HepG2 (cell line): ENCODE data around the gene CELSR3. TPM values are rescaled to one million over a fixed set of nuclear protein-coding genes. Genes with fewer than 3 reads are reported as not detected.

Experiments
- ATAC-seq: fragments of 200-7000 bp; cut with Tn5 transposase; 3 replicates; pipeline ENCODE4 v1.9.1; 2020; ENCODE audit warnings: mild to moderate bottlenecking, moderate library complexity
- BruUV-seq: library from RNA; stranded (reverse); fragments of 400-500 nt; replicated peaks from 2 replicates; lab custom pipeline; 2021; lab: Mats Ljungman, UMichigan
- CTCF ChIA-PET: fragments of 300-600 bp; formaldehyde crosslinking; extraction: SDS; loops from one replicate; lab custom pipeline; 2021; ENCODE audit warnings: low total read pairs, inconsistent platforms, low intra/inter-chr PET ratio; lab: Yijun Ruan, JAX
- POLR2A ChIA-PET: fragments of 350-600 bp; sonication (Branson Sonifier 250); formaldehyde crosslinking; loops from one replicate; lab custom pipeline; 2020; ENCODE audit warnings: antibody characterized with exemption, inconsistent platforms; lab: Yijun Ruan, JAX
- DNase-seq: peaks from one replicate; pipeline ENCODE4 v3.0.0-alpha.2; 2015; ENCODE audit warnings: low spot score
- FAIRE-seq: peaks from 3 replicates; lab custom pipeline; 2011; peaks lifted over from hg19 to GRCh38; lab: Jason Lieb, UNC
- H2AFZ ChIP-seq: one replicate; pipeline ENCODE4 v1.6.1; 2011; ENCODE audit warnings: low read length, inconsistent platforms
- H3K27ac ChIP-seq: fragments of 300-600 bp; 3 replicates; pipeline ENCODE4 v1.8.0; 2011; ENCODE audit warnings: mixed run types, mild to moderate bottlenecking, mixed read lengths, low read length, inconsistent platforms; ENCODE audit not compliant: insufficient read depth; ENCODE audit errors: extremely low read length
- H3K27me3 ChIP-seq, 2 experiments: fragments of 200-600 bp in 1 of 2; 2 replicates in 1 of 2; 3 replicates in 1 of 2; pipeline versions ENCODE4 v1.6.0 to v1.8.0; 2011; ENCODE audit warnings: low read length in 2 of 2, mild to moderate bottlenecking in 2 of 2, moderate library complexity in 2 of 2, inconsistent platforms in 1 of 2; ENCODE audit not compliant: insufficient read depth in 2 of 2, control insufficient read depth in 1 of 2
- H3K36me3 ChIP-seq, 2 experiments: fragments of 200-600 bp in 1 of 2; replicated peaks in 1 of 2; 2 replicates in 1 of 2; 3 replicates in 1 of 2; pipeline versions ENCODE4 v1.5.1 to v1.8.0; 2011; ENCODE audit warnings: low read length in 2 of 2, inconsistent platforms in 1 of 2; ENCODE audit not compliant: insufficient read depth in 2 of 2, control insufficient read depth in 1 of 2
- H3K4me1 ChIP-seq: 2 replicates; pipeline ENCODE4 v1.5.1; 2012; ENCODE audit warnings: low read length, inconsistent platforms; ENCODE audit not compliant: insufficient read depth
- H3K4me2 ChIP-seq: 2 replicates; pipeline ENCODE4 v1.6.0; 2011; ENCODE audit warnings: low read depth, low read length, inconsistent platforms
- H3K4me3 ChIP-seq, 3 experiments: fragments of 200-600 bp in 1 of 3; sonication (generic), shearing (Covaris generic) in 1 of 3; replicated peaks in 1 of 3; 2 replicates each; pipeline ENCODE4 v1.5.1; 2011 to 2016; ENCODE audit warnings: low read length in 3 of 3, inconsistent platforms in 2 of 3, low read depth in 2 of 3, mild to moderate bottlenecking in 2 of 3, control low read depth in 1 of 3, mixed read lengths in 1 of 3; ENCODE audit not compliant: insufficient read depth in 1 of 3
- H3K79me2 ChIP-seq: one replicate; pipeline ENCODE4 v1.6.1; 2011; ENCODE audit warnings: low read length, inconsistent platforms; ENCODE audit not compliant: insufficient read depth
- H3K9ac ChIP-seq: 2 replicates; pipeline ENCODE4 v1.6.0; 2011; ENCODE audit warnings: mild to moderate bottlenecking, low read depth, low read length, inconsistent platforms; ENCODE audit not compliant: insufficient read depth
- H3K9me3 ChIP-seq: 2 replicates; pipeline ENCODE4 v1.5.1; 2012; ENCODE audit warnings: mild to moderate bottlenecking, low read length
- H4K20me1 ChIP-seq: 2 replicates; pipeline ENCODE4 v1.6.0; 2011; ENCODE audit warnings: inconsistent platforms, mild to moderate bottlenecking, low read length, moderate library complexity; ENCODE audit not compliant: insufficient read depth
- FOXO1 ChIP-seq: sonication (generic); formaldehyde crosslinking; IDR thresholded peaks from 2 replicates; pipeline ENCODE4 v1.4.0; 2020; ENCODE audit warnings: missing genetic modification reagents
- IRF1 ChIP-seq: sonication (generic); formaldehyde crosslinking; IDR thresholded peaks from 2 replicates; pipeline ENCODE4 v1.4.0; 2020; ENCODE audit warnings: low read depth, mild to moderate bottlenecking, missing genetic modification reagents
- NR1H2 ChIP-seq: sonication (generic); formaldehyde crosslinking; IDR thresholded peaks from 2 replicates; pipeline ENCODE4 v1.8.1; 2022; ENCODE audit warnings: low read depth, missing genetic modification reagents, borderline replicate concordance
- SAFB2 ChIP-seq: sonication (generic); formaldehyde crosslinking; IDR thresholded peaks from 2 replicates; pipeline ENCODE4 v1.5.1; 2020; ENCODE audit warnings: missing genetic modification reagents, low read depth, mild to moderate bottlenecking, borderline replicate concordance
- ZBED4 ChIP-seq: sonication (generic); formaldehyde crosslinking; IDR thresholded peaks from 2 replicates; pipeline ENCODE4 v1.4.0; 2020; ENCODE audit warnings: missing genetic modification reagents, borderline replicate concordance
- ZNF235 ChIP-seq: sonication (generic); formaldehyde crosslinking; IDR thresholded peaks from 2 replicates; pipeline ENCODE4 v1.8.1; 2023; ENCODE audit warnings: mild to moderate bottlenecking, missing genetic modification reagents, borderline replicate concordance
- ZNF317 ChIP-seq: sonication (generic); formaldehyde crosslinking; IDR thresholded peaks from 2 replicates; pipeline ENCODE4 v1.5.0; 2020; ENCODE audit warnings: mild to moderate bottlenecking, missing genetic modification reagents
- WGBS: methylation state at CpG from one replicate; pipeline ENCODE4 v1.1.6; 2017; ENCODE audit warnings: low lambda C conversion rate; 5-methylcytosine and 5-hydroxymethylcytosine counted together
- in situ Hi-C: cut with HindIII; loops from 2 replicates; pipeline ENCODE4 v1.10.0; 2017; ENCODE audit warnings: low pct_unique_long_range_greater_than_20kb; ENCODE audit not compliant: extremely low pct_ligation_motif_present
- intact Hi-C: fragments of 100-400 bp; cut with micrococcal nuclease; formaldehyde crosslinking; loops from one replicate; pipeline ENCODE4 v1.10.0; 2022; ENCODE audit not compliant: unreplicated experiment
- polyA plus RNA-seq, 8 experiments: library from polyadenylated mRNA; depleted of rRNA in 3 of 8; stranded (reverse) in 7 of 8; unstranded in 1 of 8; fragments of >200 nt; fragmentation: Illumina TruSeq in 4 of 8; extraction: Trizol in 4 of 8; gene quantifications; 2 replicates each; pipeline versions ENCODE4 v1.2.1 to v1.2.3, GENCODE V29; 2011 to 2016; ENCODE audit warnings: low read depth in 4 of 8, missing spikeins in 1 of 8, mixed read lengths in 1 of 8; ENCODE audit not compliant: insufficient read depth in 1 of 8
- total RNA-seq, 5 experiments: library from RNA; depleted of rRNA; stranded (reverse); fragments of >200 nt; fragmentation: Illumina TruSeq; extraction: Trizol; gene quantifications; 2 replicates each; pipeline ENCODE4 v1.2.3, GENCODE V29; 2016; ENCODE audit warnings: low read depth in 1 of 5
- TF ChIP-seq, protein P1 (sequence below): sonication (generic); formaldehyde crosslinking; IDR thresholded peaks from 2 replicates; pipeline ENCODE4 v1.4.0; 2020; ENCODE audit warnings: missing genetic modification reagents, low read depth, mild to moderate bottlenecking, borderline replicate concordance
- TF ChIP-seq, protein P2 (sequence below): sonication (generic); formaldehyde crosslinking; IDR thresholded peaks from 2 replicates; pipeline ENCODE4 v1.4.0; 2020; ENCODE audit warnings: missing genetic modification reagents
- TF ChIP-seq, protein P3 (sequence below): fragments of 450-650 bp; IDR thresholded peaks from 2 replicates; pipeline ENCODE4 v1.6.1; 2017

Gene CELSR3
- total and polyA plus RNA-seq, 2 of the 13 experiments (the other 11 are each of a cell fraction or from before 2014, with no cell fraction given): 5.4 to 6.7 TPM

DNA sequence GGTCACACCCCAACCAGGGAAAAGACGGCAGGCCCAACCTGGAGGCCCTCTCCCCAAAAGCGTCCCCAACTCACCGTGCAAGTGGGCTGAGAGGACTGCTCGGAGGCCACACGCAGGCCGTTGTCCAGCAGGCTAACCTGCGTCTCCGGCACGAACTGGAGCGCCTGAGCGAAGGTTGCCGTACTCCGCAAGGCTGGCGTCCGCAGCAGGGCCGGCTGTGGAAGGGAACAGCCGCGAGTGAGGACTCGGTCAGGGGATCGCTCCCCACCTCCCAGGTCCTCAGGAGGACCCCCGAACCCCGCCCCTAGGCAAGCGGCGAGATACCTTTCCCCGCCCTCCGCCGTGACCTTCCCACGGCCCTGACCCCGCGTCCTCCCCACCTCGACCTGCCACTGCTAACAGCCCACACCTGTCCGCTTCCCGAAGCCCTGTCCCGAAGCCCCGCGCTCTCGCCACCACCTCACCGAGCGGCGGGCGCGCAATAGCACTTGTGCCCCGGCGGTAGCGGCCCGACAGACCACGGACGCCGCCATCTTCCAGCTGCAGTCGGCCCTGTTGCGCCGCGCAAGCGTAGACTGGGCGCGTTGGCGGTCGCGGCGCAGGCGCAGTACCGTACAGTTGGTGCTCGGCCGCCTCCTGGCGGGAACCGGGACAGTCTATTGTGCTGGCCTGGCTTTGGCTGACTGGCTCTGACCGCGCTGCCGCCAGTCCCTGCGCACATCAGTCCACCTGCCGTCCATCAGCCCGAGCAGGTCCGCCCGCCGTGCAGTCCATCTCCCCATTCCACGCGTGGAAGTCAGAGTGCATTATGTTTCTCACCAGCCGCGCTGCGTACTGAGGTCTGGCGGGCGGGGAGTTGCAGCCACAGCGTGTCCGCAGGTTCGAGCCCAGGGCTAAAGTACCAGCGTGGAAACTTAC lies 53.3 kb downstream of the CELSR3 start, which contains the start of gene UQCRC1:
Gene UQCRC1 (minus strand): TSS at position 559 of the 918 bp plus-strand sequence. CDS start 26 bp downstream, at position 533.
- Histone ChIP-seq H3K4me1 (peaks cover 58% of the 10 kb centered on the region), H2AFZ (no peak within 1 kb of the TSS), H3K4me2 (peak within 1 kb of the TSS; percentile 82), H3K36me3 (peaks cover 13 to 26% of the 10 kb centered on the region in 2 experiments), H4K20me1 (peaks cover 2% of the 10 kb centered on the region; the same call in 1 of the 2 replicates), H3K27ac (peak within 1 kb of the TSS; percentile 68), H3K27me3 (no peaks in the 10 kb centered on the region; a peak in 1 of 5 replicates), H3K4me3 (peak within 1 kb of the TSS; percentile 77 to 98 (median 96)), H3K79me2 (peaks cover 22% of the 10 kb centered on the region), H3K9ac (peak within 1 kb of the TSS; percentile 91), H3K9me3 (no peaks in the 10 kb centered on the region)
- intact Hi-C loops (loop anchor here (2.0 kb wide), 1 partner anchor 25 kb away; the partner anchor contains the start of gene SLC26A6), in situ Hi-C loops (no loop called here)
- ChIA-PET CTCF (interaction anchor here (0.7 to 1.7 kb wide), 2 partner anchors 26 to 51 kb away, joined by 4 to 13 read pairs; partner anchors contain the start of gene SLC26A6), POLR2A (interaction anchor here (0.6 to 1.7 kb wide), 12 partner anchors 9 to 170 kb away, joined by 3 to 30 read pairs (median 4); partner anchors contain the start of genes CCDC51, CELSR3, PFKFB4 and SLC26A6)
- 11% methylated on average over 13 of the region's 86 CpGs for WGBS
- DNase-seq: peak; percentile 85
- FAIRE-seq: peak; percentile 40
- ATAC-seq: peak; percentile 98
- no TSS peak for BruUV-seq
- TF ChIP-seq FOXO1 (CRISPR knock-in tag) (peak; percentile 46; the same call in 1 of the 2 replicates), SAFB2 (peak; percentile 93), ZNF317 (CRISPR knock-in tag) (peak; percentile 79), NR1H2 (CRISPR knock-in tag) (no peak), IRF1 (CRISPR knock-in tag) (no peak), ZNF235 (CRISPR knock-in tag) (peak; percentile 96; the same call in 1 of the 2 replicates), ZBED4 (CRISPR knock-in tag) (no peak)
- TF ChIP-seq, protein P1, sequence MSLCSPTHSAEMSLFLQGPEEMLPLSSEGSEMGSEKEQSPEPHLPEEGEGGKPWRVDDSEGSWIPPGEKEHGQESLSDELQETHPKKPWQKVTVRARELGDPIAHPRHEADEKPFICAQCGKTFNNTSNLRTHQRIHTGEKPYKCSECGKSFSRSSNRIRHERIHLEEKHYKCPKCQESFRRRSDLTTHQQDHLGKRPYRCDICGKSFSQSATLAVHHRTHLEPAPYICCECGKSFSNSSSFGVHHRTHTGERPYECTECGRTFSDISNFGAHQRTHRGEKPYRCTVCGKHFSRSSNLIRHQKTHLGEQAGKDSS (CRISPR knock-in tag): peak; percentile 67; the same call in 1 of the 2 replicates
- TF ChIP-seq, protein P2, sequence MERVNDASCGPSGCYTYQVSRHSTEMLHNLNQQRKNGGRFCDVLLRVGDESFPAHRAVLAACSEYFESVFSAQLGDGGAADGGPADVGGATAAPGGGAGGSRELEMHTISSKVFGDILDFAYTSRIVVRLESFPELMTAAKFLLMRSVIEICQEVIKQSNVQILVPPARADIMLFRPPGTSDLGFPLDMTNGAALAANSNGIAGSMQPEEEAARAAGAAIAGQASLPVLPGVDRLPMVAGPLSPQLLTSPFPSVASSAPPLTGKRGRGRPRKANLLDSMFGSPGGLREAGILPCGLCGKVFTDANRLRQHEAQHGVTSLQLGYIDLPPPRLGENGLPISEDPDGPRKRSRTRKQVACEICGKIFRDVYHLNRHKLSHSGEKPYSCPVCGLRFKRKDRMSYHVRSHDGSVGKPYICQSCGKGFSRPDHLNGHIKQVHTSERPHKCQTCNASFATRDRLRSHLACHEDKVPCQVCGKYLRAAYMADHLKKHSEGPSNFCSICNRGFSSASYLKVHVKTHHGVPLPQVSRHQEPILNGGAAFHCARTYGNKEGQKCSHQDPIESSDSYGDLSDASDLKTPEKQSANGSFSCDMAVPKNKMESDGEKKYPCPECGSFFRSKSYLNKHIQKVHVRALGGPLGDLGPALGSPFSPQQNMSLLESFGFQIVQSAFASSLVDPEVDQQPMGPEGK (CRISPR knock-in tag): peak; percentile 65
- TF ChIP-seq, protein P3, sequence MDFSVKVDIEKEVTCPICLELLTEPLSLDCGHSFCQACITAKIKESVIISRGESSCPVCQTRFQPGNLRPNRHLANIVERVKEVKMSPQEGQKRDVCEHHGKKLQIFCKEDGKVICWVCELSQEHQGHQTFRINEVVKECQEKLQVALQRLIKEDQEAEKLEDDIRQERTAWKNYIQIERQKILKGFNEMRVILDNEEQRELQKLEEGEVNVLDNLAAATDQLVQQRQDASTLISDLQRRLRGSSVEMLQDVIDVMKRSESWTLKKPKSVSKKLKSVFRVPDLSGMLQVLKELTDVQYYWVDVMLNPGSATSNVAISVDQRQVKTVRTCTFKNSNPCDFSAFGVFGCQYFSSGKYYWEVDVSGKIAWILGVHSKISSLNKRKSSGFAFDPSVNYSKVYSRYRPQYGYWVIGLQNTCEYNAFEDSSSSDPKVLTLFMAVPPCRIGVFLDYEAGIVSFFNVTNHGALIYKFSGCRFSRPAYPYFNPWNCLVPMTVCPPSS: no peak
